Glutamatergic neuron (in vitro differentiated cells): Measurements from ENCODE around the gene LMAN1L. TPM values are rescaled to one million over a fixed set of nuclear protein-coding genes. Genes with fewer than 3 reads are reported as not detected.

ENCODE experiments used
- DNase-seq: peaks from one replicate; pipeline ENCODE4 v3.0.0; 2022
- H3K27ac Mint-ChIP-seq: one replicate; pipeline ENCODE4 v1.8.0; 2020; ENCODE audit warnings: mild to moderate bottlenecking, mixed read lengths, inconsistent platforms; ENCODE audit not compliant: unreplicated experiment
- H3K27me3 Mint-ChIP-seq: one replicate; pipeline ENCODE4 v1.8.0; 2020; ENCODE audit warnings: mild to moderate bottlenecking, moderate library complexity, mixed read lengths, inconsistent platforms; ENCODE audit not compliant: unreplicated experiment
- H3K36me3 Mint-ChIP-seq: one replicate; pipeline ENCODE4 v1.8.0; 2020; ENCODE audit warnings: mild to moderate bottlenecking, mixed read lengths, inconsistent platforms; ENCODE audit not compliant: unreplicated experiment
- H3K4me1 Mint-ChIP-seq: one replicate; pipeline ENCODE4 v1.8.0; 2020; ENCODE audit warnings: mild to moderate bottlenecking, low read depth, mixed read lengths, inconsistent platforms; ENCODE audit not compliant: unreplicated experiment
- H3K4me3 Mint-ChIP-seq: one replicate; pipeline ENCODE4 v1.8.0; 2020; ENCODE audit warnings: mild to moderate bottlenecking, mixed read lengths, inconsistent platforms; ENCODE audit not compliant: unreplicated experiment
- H3K9me3 Mint-ChIP-seq: one replicate; pipeline ENCODE4 v1.8.0; 2020; ENCODE audit warnings: mild to moderate bottlenecking, moderate library complexity, mixed read lengths, inconsistent platforms; ENCODE audit not compliant: unreplicated experiment
- total RNA-seq: library from RNA; stranded (reverse); fragmentation: NEBNext Ultra II Directional; extraction: Animal tissue kit (Norgen Biotek cat#: 25700); gene quantifications from one replicate; pipeline ENCODE4 v1.2.1, GENCODE V29; 2021; ENCODE audit not compliant: unreplicated experiment
- TF ChIP-seq, protein P1 (sequence below): fragments of 200-600 bp; sonication (generic); IDR thresholded peaks from one replicate; pipeline ENCODE4 v1.5.0; 2021; ENCODE audit not compliant: partially characterized antibody, unreplicated experiment

The LMAN1L gene
- total RNA-seq, 1 donor from 2014 or later: not detected

DNA sequence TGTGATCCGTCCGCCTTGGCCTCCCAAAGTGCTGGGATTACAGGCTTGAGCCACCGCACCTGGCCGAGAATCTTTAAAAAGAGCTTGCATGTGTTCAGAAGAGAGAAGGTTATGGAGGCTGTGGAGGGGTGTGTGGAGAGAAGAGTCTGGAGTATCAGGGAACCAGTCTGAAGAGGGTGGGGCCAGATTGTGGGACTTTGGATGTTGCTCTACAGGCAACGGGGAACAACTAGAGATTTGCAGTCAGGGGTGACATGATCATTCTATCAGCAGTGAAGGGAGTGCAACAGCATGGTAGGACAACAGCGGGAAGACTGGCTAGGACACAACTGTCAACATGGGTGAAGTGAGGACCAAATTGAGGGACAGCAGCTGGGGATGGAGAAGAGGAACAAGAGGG lies 51.7 kb downstream of the LMAN1L start:
- Mint-ChIP-seq H3K27me3 (peaks cover 4% of the 10 kb centered on the region), H3K27ac (no peak overlapping the region), H3K9me3 (peaks cover 4% of the 10 kb centered on the region), H3K4me1 (peaks cover 2% of the 10 kb centered on the region), H3K36me3 (peaks cover 8% of the 10 kb centered on the region), H3K4me3 (peak overlapping the region; percentile 47)
- DNase-seq: no peak
- TF ChIP-seq, protein P1, sequence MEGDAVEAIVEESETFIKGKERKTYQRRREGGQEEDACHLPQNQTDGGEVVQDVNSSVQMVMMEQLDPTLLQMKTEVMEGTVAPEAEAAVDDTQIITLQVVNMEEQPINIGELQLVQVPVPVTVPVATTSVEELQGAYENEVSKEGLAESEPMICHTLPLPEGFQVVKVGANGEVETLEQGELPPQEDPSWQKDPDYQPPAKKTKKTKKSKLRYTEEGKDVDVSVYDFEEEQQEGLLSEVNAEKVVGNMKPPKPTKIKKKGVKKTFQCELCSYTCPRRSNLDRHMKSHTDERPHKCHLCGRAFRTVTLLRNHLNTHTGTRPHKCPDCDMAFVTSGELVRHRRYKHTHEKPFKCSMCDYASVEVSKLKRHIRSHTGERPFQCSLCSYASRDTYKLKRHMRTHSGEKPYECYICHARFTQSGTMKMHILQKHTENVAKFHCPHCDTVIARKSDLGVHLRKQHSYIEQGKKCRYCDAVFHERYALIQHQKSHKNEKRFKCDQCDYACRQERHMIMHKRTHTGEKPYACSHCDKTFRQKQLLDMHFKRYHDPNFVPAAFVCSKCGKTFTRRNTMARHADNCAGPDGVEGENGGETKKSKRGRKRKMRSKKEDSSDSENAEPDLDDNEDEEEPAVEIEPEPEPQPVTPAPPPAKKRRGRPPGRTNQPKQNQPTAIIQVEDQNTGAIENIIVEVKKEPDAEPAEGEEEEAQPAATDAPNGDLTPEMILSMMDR: no peak

- Mint-ChIP-seq H3K4me1 (peaks cover 2% of the 10 kb centered on the region), H3K9me3 (peaks cover 4% of the 10 kb centered on the region), H3K4me3 (no peak overlapping the region), H3K27me3 (peaks cover 4% of the 10 kb centered on the region), H3K36me3 (peaks cover 8% of the 10 kb centered on the region), H3K27ac (no peak overlapping the region)
- DNase-seq: no peak
- TF ChIP-seq, protein P1: no peak
These were observed 52.7 kb downstream of the LMAN1L start for GRCh38 chr15:74865316-74865715.

DNA sequence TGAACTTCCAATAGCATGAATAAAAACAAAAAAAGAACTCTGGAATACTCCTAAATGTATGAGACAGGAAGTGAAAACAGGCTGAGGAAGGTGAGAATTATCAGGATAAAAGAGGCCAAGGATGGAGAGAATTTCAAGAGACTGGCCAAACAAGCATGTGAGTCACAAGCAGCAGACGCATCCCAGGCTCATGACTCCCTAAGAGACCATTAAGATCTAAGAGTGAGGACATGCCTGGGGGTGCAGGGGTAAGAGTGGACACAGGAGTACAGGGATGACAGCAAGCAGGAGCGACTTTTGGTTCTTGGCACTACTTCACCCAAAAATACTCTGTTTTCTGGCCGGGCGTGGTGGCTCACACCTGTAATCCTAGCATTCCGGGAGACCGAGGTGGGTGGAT lies 53.5 kb downstream of the LMAN1L start:
- Mint-ChIP-seq H3K27me3 (peaks cover 4% of the 10 kb centered on the region), H3K4me1 (peaks cover 5% of the 10 kb centered on the region), H3K36me3 (peaks cover 8% of the 10 kb centered on the region), H3K9me3 (peaks cover 4% of the 10 kb centered on the region), H3K4me3 (no peak overlapping the region), H3K27ac (no peak overlapping the region)
- TF ChIP-seq, protein P1: no peak
- DNase-seq: no peak

DNA sequence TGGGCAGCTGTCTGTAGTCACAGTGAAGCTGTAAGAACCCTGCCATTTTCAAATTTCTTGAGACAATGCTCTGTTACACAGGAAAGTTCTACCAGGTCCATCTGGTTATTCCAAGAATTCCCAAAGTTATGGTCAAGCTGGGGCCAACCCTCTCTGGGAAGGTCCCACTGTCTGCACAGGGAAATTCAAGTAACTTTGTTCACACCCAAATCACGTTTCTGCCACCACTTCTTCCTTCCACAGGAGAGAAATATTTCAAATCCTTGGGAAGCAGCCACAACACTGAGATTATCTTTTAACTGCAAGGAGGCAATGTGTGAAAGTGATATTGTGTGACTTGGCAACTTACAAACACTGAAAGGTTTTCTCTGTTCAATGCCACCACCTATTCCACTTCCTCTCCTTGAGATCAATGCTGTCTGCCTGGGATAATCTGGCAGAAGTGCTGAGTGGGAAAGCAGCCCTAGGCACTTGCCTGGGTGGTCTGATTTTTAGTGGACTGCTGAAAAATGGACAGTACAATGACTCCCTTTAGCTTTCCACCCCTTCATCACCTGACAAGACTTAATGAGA lies 54.9 kb downstream of the LMAN1L start:
- no peak for DNase-seq
- H3K4me3 Mint-ChIP-seq: no peak overlapping the region
- H3K27ac Mint-ChIP-seq: no peak overlapping the region
- H3K27me3 Mint-ChIP-seq: peaks cover 4% of the 10 kb centered on the region
- TF ChIP-seq, protein P1: no peak
- peaks cover 7% of the 10 kb centered on the region for H3K4me1 Mint-ChIP-seq
- peaks cover 8% of the 10 kb centered on the region for H3K36me3 Mint-ChIP-seq
- H3K9me3 Mint-ChIP-seq: peaks cover 4% of the 10 kb centered on the region

GRCh38 chr15:74868059-74868458 lies 55.4 kb downstream of the LMAN1L start:
- Mint-ChIP-seq H3K4me1 (peaks cover 9% of the 10 kb centered on the region), H3K27me3 (peaks cover 6% of the 10 kb centered on the region), H3K4me3 (no peak overlapping the region), H3K36me3 (peaks cover 8% of the 10 kb centered on the region), H3K9me3 (peaks cover 6% of the 10 kb centered on the region), H3K27ac (no peak overlapping the region)
- no peak for DNase-seq
- TF ChIP-seq, protein P1: no peak
